K562 (cell line): Measurements from ENCODE around the gene TMEM170A. TPM values are rescaled to one million over a fixed set of nuclear protein-coding genes. Genes with fewer than 3 reads are reported as not detected.

Experiments used
- CHD7 ChIP-seq: fragments of 200-600 bp; sonication (generic); IDR thresholded peaks from one replicate; pipeline ENCODE4 v1.6.1; 2012; ENCODE audit warnings: mild to moderate bottlenecking, low read depth, low read length, inconsistent platforms
- DMBX1 ChIP-seq: fragments of 250-450 bp; sonication (Bioruptor Pico); IDR thresholded peaks from 2 replicates; pipeline ENCODE4 v1.8.0; 2022; ENCODE audit warnings: inconsistent platforms, mild to moderate bottlenecking, moderate library complexity, borderline replicate concordance
- ETV6 ChIP-seq, 3 experiments: fragments of 150-350 bp in 1 of 3; sonication (generic) in 1 of 3; formaldehyde crosslinking in 1 of 3; IDR thresholded peaks; 2 replicates each; pipeline versions ENCODE4 v1.6.1 to v1.8.0; 2014 to 2022; ENCODE audit warnings: borderline replicate concordance in 2 of 3, low read depth in 2 of 3, antibody characterized with exemption in 1 of 3, low read length in 1 of 3, mild to moderate bottlenecking in 1 of 3, missing genetic modification reagents in 1 of 3
- EWSR1 ChIP-seq: fragments of 450-650 bp; IDR thresholded peaks from 2 replicates; pipeline ENCODE4 v1.6.1; 2018; ENCODE audit warnings: borderline replicate concordance, mild to moderate bottlenecking, low read depth, moderate library complexity; ENCODE audit not compliant: partially characterized antibody
- NR2C1 ChIP-seq, 2 experiments: fragments of 450-650 bp; IDR thresholded peaks; 2 replicates each; pipeline ENCODE4 v1.6.1; 2017; ENCODE audit warnings: mild to moderate bottlenecking in 2 of 2, antibody characterized with exemption in 1 of 2, inconsistent platforms in 1 of 2, missing compliant biosample characterization in 1 of 2, missing genetic modification characterization in 1 of 2
- PHB ChIP-seq: fragments of 250-450 bp; sonication (Bioruptor Pico); IDR thresholded peaks from 2 replicates; pipeline ENCODE4 v1.5.0; 2021
- SP1 ChIP-seq: sonication (generic); formaldehyde crosslinking; IDR thresholded peaks from 2 replicates; pipeline ENCODE4 v1.8.1; 2022; ENCODE audit warnings: mild to moderate bottlenecking, missing genetic modification reagents
- SPI1 ChIP-seq: IDR thresholded peaks from 2 replicates; pipeline ENCODE4 v1.6.1; 2011; ENCODE audit warnings: low read depth, low read length, control low read depth, borderline replicate concordance
- SRSF3 ChIP-seq: fragments of 200-400 bp; formaldehyde crosslinking; IDR thresholded peaks from 2 replicates; pipeline ENCODE4 v1.6.1; 2016; ENCODE audit warnings: mild to moderate bottlenecking, low read length, moderate library complexity; ENCODE audit not compliant: insufficient read depth
- TFAP4 ChIP-seq: sonication (generic); formaldehyde crosslinking; IDR thresholded peaks from 2 replicates; pipeline ENCODE4 v1.8.0; 2022; ENCODE audit warnings: missing genetic modification reagents, mild to moderate bottlenecking, moderate library complexity, borderline replicate concordance
- TGIF2 ChIP-seq: sonication (generic); formaldehyde crosslinking; IDR thresholded peaks from 2 replicates; pipeline ENCODE4 v1.8.1; 2022; ENCODE audit warnings: mild to moderate bottlenecking, missing genetic modification reagents, moderate library complexity
- YBX1 ChIP-seq: fragments of 450-650 bp; IDR thresholded peaks from 2 replicates; pipeline ENCODE4 v1.7.1; 2016; ENCODE audit warnings: mild to moderate bottlenecking
- ZBTB17 ChIP-seq: fragments of 450-650 bp; formaldehyde crosslinking; IDR thresholded peaks from 2 replicates; pipeline ENCODE4 v1.4.0; 2020; ENCODE audit warnings: mild to moderate bottlenecking
- ZNF668 ChIP-seq: fragments of 250-450 bp; sonication (Bioruptor Pico); IDR thresholded peaks from 2 replicates; pipeline ENCODE4 v1.8.0; 2022; ENCODE audit warnings: mild to moderate bottlenecking, inconsistent platforms
- ZNF696 ChIP-seq: fragments of 250-450 bp; sonication (Bioruptor Pico); conservative IDR thresholded peaks from 2 replicates; pipeline ENCODE4 v1.4.0; 2020; ENCODE audit warnings: mild to moderate bottlenecking, moderate library complexity
- ZNF75A ChIP-seq: fragments of 450-650 bp; formaldehyde crosslinking; IDR thresholded peaks from 2 replicates; pipeline ENCODE4 v1.4.0; 2020; ENCODE audit warnings: mild to moderate bottlenecking
- polyA plus RNA-seq, 8 experiments: library from polyadenylated mRNA; depleted of rRNA in 4 of 8; stranded (reverse) in 5 of 8; unstranded in 3 of 8; fragments of >200 nt; fragmentation: Nextera tagmentation in 2 of 8; fragmentation: Illumina TruSeq in 1 of 8; extraction: Ambion mirVana in 2 of 8; extraction: Trizol in 1 of 8; gene quantifications; 2 replicates each; pipeline versions ENCODE4 v1.2.1 to v1.2.3, GENCODE V29; 2011 to 2014; ENCODE audit warnings: inconsistent platforms in 1 of 8, missing spikeins in 1 of 8
- total RNA-seq, 7 experiments: library from RNA; depleted of rRNA in 6 of 7; stranded (reverse); fragments of >200 nt in 6 of 7; fragmentation: Illumina TruSeq in 2 of 7; extraction: Trizol in 2 of 7; gene quantifications; 2 replicates each; pipeline versions ENCODE4 v1.2.1 to v1.2.3, GENCODE V29; 2011 to 2021; ENCODE audit warnings: low replicate concordance in 1 of 7

Gene TMEM170A
- total and polyA plus RNA-seq, 9 of the 15 experiments (the other 6 are each of a cell fraction or from before 2014, with no cell fraction given), result 6.1 to 30.2 (median 15.0) TPM

- TF ChIP-seq ETV6 (IDR thresholded peaks at IDR 0.05; ENCODE audit: borderline replicate concordance in 1 of 2, low read depth in 2 of 2, low read length in 1 of 2), result no peak
- TF ChIP-seq ETV6 (CRISPR knock-in tag; IDR thresholded peaks at IDR 0.05; ENCODE audit: borderline replicate concordance), result no peak
- peak; percentile 78 for TF ChIP-seq SP1
- TF ChIP-seq ZNF75A, result no peak
- TF ChIP-seq NR2C1 (IDR thresholded peaks at IDR 0.05), result no peak
- no peak; the same call in 1 of the 2 replicates for TF ChIP-seq NR2C1 (tag; IDR thresholded peaks at IDR 0.05)
- TF ChIP-seq TFAP4 (CRISPR knock-in tag), result peak; percentile 41; the same call in 1 of the 2 replicates
- TF ChIP-seq PHB (CRISPR knock-in tag), result no peak
- no peak for TF ChIP-seq SRSF3
- no peak for TF ChIP-seq CHD7
- TF ChIP-seq DMBX1 (CRISPR knock-in tag), result no peak
- TF ChIP-seq TGIF2, result no peak
- no peak for TF ChIP-seq YBX1
- no peak for TF ChIP-seq ZNF668
- no peak for TF ChIP-seq ZNF696 (CRISPR knock-in tag)
- TF ChIP-seq EWSR1, result no peak
- no peak for TF ChIP-seq ZBTB17
- TF ChIP-seq SPI1, result no peak
These were observed 30.6 kb downstream of the TMEM170A start (continued) for GRCh38 chr16:75433732-75434413.
